NCI-H446 (cell line): ENCODE data around the gene RSPO3.
"Not testable (repeated sequence)": the region's sequence is repeated elsewhere in the genome, so short reads cannot be mapped to it uniquely, and the experiment has no call there.

Experiments used
- DNase-seq, 2 experiments: peaks; one replicate each; lab custom pipeline; 2025; lab: John Stamatoyannopoulos, UW

Gene RSPO3

DNA sequence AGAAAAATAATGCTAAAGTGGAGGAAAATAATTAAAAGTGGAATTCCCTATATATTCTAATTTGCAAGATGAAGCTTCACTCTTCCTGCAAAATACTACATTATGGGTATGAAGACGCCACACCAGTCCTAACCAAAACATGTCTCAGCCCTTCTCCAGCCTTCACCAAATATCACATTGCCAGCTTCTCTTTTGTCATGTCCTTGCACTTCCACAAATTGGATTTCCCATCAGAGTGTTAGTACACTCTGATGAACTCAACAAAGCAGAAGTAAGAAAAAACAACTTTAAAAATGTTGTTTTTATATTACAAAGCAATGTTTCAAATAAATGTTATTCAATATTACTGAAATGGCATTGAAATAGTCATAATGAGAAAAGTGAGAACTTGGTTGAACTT is 85.8 kb downstream of the RSPO3 start:
- DNase-seq, result no peak

DNA sequence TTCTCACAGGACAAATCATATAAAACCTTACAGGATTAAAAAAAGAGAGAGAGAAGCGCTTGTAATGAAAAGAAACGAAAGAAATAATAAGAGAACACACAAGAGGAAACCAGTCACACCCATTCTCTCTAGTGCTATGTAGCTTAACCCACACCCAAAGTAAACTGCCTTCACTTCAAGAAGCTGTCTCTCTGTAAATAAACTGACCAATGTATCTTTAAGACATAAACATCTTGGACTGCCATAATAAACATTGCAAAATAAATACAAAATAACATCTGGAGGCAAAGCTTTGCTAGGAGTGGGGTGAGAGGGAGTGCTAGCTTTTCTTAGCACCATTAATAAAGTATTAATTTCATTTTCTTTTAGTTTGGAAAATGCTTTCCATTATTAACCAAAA is 86.6 kb downstream of the RSPO3 start:
- no peak for DNase-seq

DNA sequence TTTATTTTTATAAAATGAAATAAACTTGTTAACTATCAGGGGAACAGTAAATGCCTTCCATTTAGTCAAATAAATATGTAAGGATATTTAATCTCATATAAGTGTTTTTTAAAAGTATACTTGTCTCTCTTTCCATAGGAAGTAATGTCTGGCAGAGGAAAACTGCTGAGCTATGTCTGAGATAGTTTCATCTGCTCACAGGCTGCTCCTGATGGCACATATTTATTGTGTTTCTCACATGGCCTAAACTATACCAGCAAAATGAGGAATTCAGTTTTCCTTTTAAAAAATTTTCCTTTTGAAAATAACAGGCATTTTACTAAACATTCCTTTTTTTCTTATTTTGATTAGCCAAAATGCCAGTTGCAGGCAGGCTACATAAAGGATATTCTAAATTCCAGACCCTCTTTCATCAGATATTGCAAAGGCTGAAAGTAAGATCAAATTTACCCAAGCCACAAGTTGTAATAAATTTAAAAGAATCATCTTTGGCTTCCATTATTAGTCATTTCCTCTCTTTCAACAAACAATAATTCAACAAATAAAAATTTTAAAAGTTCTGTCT is 88.1 kb downstream of the RSPO3 start:
- no peak for DNase-seq

DNA sequence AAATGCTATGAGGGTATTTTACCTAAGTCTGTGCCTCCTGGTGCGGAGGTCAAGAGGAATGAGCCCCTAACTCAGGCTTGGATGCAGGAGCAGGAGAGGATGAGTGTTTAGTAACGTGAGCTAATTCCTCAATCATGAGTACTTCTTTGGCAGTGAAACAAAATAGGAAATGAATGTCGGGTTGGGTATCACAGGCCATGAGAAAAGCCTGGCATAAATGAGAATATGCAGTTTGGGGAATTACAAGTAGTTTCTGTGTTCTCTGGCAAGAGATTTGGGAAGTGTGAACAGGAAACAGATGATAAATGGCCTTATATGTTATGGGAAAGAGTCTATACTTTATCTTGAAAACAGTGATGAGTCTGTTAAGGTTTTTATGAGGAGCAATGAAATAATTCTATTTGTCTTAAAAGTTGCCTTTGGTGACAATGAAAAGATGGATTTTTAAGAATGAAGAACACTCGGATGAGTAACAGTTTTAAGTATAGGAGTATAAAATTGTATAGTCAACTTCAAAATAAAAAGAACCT is 89.2 kb downstream of the RSPO3 start:
- DNase-seq, result no peak

DNA sequence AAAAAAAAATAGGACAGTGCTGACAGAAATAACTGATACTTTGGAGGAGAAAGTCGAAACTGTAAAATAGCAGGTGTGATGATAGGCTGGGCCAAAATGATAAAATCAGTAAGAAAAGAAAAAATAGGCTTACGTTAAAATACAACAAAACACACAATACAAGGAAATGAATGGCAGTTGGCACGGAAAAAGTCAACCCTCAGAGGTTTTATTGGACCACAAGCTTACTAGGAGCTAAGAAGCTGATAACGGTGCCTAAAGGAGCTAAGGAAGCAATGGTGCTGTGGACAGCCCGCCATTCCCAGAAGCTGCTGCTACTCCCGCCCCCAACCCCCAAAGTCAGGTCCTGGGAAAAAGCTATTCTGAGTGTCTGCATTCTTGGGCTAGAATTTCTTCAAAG is 92.3 kb downstream of the RSPO3 start:
- DNase-seq, result no peak

DNA sequence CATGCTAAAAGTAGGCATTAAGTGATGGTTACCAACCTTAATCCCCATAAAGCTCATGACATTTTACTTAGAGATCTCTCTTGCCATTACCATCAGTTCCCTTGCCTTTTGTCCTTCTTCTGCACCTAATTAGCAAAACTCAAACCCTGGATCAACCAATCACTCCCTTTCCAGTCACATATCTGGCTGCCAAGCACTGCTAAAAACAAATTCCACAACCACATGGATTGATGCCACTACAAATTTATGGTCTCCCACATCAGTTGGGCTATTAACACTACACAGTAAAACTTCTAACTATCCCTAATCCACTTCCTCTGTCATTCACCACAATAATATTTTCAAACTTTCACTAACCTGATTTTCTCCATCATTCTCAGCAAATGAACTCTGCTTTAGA is 93.9 kb downstream of the RSPO3 start:
- no peak for DNase-seq

DNA sequence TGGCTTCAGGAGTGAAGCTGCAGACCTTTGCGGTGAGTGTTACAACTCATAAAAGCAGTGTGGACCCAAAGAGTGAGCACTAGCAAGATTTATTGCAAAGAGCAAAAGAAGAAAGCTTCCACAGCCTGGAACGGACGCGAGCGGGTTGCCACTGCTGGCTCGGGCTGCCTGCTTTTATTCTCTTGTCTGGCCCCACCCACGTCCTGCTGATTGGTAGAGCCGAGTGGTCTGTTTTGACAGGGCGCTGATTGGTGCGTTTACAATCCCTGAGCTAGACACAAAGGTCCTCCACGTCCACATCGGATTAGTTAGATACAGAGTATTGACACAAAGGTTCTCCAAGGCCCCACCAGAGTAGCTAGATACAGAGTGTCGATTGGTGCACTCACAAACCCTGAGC is 95.6 kb downstream of the RSPO3 start:
- DNase-seq, result not testable (repeated sequence)

DNA sequence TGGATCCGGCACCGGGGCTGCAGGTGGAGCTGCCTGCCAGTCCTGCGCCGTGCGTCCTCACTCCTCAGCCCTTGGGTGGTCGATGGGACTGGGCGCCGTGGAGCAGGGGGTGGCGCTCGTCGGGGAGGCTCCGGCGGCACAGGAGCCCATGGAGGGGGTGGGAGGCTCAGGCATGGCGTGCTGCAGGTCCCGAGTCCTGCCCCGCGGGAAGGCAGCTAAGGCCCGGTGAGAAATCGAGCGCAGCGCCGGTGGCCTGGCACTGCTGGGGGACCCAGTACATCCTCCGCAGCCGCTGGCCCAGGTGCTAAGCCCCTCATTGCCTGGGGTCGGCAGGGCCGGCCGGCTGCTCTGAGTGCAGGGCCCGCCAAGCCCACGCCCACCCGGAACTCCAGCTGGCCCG is 96.1 kb downstream of the RSPO3 start:
- DNase-seq, result not testable (repeated sequence)

DNA sequence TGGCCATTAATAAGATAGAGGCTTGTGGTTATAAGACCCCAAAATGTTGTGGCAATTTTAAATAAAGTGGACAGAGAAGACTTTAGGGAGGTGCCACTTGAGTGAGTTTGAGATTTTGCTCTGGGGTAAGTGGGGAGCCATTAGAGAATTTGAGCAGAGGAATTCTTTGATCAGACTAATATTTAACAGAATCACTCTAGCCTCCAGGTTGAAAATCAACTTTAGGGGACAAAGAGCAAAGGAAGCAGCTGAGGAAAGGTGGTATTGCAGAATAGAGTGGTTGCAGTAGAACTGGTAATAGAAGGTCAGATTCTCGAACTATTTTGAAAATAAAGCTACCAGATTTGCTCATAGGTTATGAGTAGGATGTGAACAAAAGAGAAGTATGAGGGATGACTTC is 97.5 kb downstream of the RSPO3 start:
- DNase-seq, result no peak

DNA sequence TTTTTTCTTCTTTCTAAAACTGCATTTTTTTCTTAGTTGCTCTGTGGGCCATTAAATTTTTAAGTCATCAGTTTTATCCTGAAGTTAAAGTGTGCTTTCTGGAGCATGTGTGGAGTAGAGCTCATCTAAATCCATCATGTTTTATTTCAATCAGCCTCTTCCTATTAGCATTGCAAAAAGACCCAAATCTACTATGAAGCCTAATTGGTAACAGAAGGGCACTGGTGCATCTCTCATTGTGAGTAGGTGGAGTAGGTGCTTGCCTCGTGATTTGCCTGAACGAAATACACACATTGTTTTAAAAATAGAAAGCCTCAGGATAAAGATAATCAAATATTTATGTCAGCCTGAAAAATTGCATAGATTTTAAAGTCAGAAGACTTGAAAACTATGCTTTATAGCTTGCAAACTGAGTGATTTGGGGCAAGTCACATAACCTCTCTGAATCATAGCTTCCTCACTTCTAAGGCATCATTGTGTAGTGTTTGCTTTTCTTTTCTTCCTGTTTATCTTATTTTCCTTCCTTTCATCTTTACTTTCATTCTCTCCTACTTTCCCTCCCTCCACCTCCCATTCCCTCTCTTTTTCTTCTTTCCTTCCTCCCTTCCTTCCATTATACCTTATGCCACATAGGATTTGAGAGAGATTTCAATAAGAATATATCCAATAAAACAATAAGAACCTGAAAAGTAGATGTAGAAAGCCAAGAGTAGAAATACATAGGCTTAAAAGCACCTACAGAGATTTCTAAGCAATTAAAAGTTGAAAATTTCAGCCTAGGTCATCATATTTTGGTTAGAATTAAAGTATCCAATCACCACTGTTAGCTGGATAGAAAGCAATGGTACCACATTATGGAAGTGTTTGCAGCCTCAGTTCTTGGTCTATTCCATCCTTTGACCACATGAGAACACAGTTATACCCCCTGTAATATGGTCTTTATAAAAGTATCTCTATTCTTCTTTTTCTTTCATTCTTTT is 98.6 kb downstream of the RSPO3 start:
- no peak for DNase-seq

DNA sequence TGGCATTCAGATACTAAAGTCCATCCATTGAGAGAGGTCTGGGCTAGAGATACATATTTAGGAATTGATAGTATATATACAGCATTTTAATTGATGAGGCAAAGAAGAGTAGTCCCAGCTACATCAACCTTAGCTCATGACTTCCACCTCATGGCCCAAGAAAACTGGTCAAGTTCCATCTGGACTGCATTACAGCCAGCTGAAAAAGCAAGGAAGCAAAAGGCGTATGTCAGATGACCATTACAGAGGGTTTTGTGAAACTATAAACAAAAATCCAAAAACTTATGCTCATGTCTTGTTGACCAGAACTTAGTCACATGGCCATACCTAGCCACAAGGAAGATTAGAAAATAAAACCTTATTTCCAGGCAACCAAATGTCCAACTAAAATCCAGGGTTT is 101.4 kb downstream of the RSPO3 start:
- no peak for DNase-seq

DNA sequence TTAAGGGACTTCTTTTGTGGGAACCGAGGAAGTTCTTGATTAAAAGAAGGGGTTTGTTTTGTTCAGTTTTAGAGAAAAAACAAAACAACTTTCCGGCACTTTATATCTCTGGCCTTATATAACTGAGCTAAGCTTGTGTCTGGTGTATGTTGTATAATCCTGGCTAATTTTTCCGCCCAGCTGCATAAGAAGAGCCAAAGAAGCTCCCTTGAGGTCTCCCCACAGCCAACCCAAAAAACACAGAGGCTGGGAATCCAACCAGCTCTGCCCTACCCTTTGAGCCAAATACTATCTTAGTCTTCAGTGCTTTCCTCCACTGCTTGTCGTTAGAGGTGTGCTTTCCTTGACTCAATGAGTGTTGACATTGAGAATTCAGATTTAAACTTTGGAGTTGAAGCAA is 102.7 kb downstream of the RSPO3 start:
- DNase-seq, result no peak

DNA sequence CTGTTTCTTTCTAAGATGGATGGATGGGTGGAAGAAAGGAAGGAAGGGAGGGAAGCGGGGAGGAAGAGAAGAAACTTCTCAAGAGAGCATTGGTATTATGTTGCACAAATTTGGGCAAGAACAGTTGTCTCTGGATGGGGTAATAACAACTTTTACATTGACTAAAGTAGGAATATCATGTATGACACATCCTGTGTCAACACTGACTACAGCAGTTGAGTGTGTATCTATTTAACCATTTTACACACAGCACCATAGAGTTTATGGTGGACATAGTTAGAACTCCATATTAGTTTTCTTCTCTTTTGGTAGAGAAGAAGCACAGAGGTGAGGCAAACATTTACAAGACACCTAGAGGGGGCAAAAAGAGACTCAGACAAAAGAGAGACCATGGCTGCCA is 103.9 kb downstream of the RSPO3 start:
- no peak for DNase-seq

DNA sequence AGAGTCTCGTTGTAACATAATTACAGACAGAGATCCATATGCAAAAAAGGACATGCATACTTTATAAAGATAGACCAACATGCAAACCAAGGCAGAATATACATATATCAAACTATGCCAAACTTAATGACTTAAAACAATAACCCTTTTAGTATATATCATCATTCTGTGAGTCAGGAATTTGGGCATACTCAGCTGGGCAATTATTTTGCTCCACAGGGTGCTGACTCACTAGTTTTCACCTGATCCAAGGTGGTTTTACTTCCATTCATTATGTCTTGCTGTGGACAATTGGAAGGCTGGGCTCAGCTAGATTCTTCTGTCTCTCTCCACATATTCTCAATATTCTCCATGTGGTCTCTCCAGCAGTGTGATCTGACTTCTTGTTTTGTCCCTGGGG is 107.0 kb downstream of the RSPO3 start:
- no peak for DNase-seq

DNA sequence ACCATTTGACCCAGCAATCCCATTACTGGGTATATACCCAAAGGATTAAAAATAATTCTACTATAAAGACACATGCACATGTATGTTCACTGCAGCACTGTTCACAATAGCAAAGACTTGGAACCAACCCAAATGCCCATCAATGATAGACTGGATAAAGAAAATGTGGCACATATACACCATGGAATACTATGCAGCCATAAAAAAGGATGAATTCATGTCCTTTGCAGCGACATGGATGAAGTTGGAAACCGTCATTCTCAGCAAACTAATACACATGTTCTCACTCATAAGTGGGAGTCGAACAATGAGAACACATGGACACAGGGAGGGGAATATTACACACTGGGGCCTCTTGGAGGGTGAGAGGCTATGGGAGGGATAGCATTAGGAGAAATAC is 115.3 kb downstream of the RSPO3 start:
- DNase-seq, result not testable (repeated sequence)

DNA sequence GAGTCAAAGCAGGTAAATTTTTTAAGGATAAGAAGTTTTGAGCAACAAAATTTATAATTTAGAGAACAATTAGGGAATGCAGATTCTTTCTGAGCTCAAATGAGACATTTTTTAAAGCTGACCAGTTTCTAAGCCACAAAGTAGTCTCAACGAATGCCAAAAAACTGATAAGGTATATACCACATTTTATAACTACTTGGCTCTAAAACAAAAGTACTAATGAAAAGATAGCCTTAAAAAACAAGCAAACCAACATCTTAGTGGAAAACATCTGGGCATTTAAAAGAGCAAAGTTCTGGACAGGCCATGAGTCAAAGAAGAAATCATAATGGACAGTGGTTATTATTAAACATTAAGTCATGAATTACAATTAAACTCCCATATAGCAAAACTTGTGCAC is 125.0 kb downstream of the RSPO3 start:
- no peak for DNase-seq
